Renal cortical epithelial cell (primary cell): ENCODE measurements around the gene MSI2. TPM values are rescaled to one million over a fixed set of nuclear protein-coding genes. Genes with fewer than 3 reads are reported as not detected.

Experiments
- DNase-seq: peaks from one replicate; pipeline ENCODE4 v3.0.0-alpha.2; 2011; ENCODE audit warnings: low read depth
- total RNA-seq: library from RNA; depleted of rRNA; stranded (reverse); fragments of >200 nt; gene quantifications from 2 replicates; pipeline ENCODE4 v1.2.3, GENCODE V29; 2014

MSI2 gene
- total RNA-seq, 1 donor from 2014 or later, result 90.2 TPM

DNA sequence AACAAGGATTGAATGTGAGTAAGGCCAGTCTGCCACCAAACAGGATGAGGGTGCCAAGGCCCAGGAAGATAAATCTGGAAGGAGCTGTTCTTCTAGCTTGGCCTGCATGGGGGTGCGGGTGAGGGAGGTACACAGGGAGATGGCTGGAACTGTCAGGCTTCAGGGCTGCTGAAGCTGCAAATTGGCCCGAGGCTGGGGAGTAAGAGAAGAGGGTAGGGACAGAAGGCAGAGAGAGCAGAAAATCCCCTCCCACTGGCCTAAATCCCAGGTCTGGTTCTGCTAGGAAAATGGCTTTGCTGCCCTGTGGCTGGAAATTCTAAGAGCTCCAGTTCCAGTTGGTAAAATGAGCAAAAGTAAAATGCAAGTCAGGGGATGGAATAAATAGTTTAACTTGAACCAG is 400.9 kb downstream of the MSI2 start:
- no peak for DNase-seq

DNA sequence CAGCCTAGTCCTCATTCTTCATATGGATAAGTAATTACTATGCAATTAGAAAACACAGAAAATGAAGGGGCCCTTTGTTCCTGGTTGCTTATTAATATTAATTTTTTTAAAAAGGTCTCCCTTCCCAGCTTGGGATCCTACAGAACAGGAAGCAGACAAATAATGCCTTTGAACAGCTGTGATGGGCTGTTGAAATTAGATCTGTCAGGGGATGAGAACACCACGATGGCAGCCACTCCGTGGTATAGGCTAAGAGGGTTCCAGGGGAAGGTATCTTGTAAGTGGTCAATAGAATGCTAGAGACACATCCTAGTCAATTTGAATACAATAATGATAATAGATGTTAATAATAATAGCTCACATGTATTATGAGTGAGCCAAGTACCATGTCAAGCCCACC is 405.7 kb downstream of the MSI2 start:
- DNase-seq, result no peak

DNA sequence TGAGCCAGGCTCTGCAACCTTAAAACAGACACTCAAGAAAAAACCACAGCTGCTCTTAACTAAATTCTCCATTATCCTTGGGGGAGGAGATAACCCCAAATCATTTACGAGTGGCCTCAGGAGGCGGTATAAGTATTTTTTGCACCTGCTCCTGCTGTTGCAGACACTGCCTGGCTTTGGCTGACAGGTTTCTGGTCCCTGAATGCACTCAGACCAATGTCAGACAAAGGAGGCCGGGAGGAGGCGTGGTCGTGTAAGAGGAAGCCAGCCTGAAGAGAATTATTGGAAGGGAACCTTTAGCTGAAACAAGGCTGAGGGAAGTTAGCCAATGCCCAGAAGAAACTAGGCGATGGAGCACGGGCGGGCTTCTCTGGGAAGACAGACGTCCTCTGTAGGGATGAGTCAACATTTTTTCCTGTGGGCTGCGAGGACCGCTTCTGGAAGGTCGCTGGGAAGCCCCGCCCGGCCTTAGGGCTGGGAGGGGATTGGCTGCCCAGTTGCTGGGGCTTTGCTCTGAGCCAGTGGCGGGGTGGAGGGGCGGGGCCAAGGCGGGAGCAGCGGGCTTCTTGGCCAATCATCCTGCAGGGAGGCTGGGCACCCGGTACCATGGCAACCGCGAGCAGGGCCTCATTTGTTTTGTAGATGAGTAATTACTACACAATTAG is 406.5 kb downstream of the MSI2 start:
- DNase-seq, result peak; percentile 99

DNA sequence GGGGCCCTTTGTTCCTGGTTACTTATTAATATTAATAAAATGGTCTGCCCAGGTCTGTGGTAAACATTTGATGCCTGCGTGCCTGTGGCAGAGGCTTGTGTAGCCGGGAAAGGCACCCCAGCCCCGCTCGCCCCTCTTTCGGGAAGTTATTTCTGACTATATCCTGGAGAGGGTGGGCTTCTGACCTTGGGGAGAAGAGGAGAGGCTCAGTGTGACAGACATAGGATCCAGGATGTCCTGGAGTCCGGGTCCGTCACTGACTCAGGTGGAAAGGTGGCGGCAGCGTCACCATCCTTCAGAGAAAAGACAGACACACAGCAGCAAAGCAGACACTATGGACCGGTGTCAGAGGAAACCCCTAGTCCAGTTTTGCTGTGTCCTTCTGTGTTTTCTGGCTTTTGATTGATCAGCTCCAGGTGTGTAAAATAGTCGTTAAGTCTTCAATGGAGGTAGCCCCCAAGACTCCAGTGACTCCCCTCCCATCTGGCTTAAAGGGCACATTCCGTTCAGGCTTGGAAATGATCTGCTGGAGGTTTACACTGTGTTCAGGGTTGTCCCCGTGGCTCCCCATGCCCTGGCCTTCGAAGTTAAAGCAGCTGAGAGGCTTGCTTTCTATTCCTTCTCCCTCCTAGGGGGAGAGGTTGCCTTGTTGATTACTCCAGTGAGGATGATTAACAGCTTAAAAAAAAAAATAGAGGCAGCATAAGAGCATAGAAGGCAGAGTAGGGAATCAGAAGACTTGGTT is 407.2 kb downstream of the MSI2 start:
- DNase-seq, result peak; percentile 72

DNA sequence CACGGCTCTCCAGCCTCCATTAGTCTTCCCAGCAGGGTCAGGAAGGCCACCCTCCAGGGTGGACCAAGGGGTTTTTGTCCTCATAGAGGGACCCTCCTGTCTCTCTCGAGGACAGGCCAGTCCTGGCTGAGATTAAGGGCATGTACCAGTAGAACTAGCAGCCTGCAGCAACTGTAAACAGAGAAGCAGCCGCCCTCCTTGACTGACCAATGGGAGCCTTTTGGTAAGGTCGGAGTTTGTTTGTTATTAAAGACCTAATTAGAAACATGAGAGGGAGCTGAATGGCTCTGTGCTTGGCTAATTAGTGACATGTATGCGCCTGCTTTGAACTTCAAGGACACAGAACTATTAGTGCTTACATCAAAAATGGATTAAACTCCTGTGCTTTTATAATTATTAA is 408.8 kb downstream of the MSI2 start:
- DNase-seq, result peak; percentile 41

DNA sequence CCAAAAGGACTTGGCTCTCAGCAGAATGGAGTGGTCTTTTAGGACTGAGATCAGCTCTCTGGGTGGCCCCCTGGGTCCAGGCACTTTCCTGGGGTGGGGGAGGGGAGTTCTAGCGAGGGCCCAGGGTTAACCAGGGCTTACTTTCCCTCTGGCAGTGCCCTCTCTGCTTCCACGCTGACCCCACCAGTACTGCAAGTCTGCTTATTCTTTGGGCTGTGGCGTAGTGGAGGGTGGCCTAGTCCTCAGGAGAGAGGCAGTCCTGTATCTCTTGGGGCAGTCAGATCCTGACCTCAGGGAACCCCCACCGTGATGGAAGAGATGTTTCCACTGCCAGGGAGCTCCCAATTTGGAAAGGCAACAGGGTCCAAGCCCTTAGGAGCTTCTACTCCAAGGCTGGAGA is 409.4 kb downstream of the MSI2 start:
- no peak for DNase-seq

DNA sequence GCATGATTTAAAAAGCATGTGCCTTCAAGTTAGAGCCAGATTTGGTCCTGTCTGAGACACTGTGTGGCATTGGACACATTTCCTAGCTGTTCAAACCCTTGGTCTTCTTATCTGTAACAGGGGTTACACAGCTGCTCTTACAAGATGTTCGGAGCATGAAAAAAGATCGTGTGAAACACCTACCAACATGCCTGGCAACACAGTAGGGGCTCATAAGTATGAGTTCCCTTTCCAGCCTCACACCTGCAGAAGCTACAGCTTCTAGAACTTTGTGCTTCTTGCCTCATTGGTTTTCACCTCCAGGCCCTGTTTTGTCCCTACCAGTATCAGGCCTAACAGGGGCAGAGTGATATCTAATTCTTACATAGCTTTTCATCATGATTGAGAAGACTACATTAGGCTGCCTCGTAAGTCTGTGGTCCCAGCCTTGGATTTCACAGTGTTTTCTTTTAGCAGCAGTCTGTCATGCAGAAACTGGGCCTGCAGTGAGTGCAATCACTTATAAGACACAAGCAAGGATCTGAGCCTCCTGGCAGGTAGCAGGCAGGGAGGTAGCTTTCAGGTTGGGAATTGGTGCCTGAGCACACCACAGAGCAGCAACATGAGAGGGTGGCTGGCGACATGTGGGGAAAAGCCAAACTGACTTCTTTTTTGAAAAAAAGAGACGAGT is 410.0 kb downstream of the MSI2 start:
- no peak for DNase-seq

DNA sequence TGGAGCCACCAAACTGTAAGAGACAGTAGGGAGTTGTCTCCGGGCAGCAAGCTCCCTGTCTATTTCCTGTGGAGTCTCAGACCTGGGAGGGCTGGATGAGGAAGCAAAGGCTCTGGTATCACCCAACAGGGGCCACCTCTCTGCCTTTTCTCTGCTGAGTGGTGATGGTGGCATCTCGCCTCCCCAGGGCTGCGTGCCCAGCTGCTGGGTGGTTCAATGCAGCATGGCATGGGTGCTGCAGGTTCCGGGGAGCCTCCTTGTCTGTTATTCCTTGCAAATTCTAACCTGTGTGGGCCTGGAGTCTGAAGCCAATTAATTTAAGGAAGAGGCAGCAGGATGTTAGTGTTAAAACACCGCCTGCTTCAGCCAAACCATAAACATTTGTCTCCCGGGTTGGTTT is 410.6 kb downstream of the MSI2 start:
- no peak for DNase-seq

DNA sequence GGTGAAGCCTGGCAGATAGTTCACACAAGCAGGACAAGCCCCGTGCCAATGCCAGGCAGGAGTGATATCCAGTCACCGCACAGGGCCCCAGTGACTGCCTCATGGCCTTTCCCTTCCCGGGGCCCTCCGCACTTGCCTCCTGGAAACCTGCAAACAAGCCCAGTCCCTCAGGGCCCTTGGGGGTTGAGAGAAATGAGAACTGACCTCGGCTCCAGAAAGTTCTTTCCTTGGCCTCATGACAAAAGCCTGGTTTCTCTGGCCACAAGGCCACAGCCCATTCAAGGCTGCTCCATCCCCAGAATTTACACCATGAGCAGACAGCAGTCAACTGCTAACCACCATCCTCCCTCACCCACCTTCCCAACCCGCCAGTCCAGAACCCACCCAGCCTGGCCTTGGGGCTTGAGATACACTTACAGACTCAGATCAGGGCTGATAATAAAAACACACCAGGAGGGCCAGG is 411.2 kb downstream of the MSI2 start:
- no peak for DNase-seq

DNA sequence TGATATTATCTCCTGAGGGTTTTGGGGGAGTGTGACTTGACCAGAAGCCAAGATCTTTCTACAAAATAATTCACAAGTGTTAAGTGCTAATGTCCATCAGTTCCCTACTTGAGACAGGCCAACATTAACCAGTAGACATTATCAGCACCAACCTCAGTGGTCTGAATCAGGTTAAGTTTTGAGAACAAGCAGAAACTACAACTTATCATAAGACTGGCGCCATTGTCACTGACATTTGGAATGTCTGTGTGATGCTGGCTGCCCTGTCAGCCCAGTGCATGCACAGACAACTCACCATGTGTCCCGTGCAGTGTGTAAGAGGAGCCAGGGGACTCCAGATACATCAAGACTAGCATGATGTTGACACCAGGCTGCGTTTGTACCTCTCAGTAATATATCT is 412.0 kb downstream of the MSI2 start:
- no peak for DNase-seq

DNA sequence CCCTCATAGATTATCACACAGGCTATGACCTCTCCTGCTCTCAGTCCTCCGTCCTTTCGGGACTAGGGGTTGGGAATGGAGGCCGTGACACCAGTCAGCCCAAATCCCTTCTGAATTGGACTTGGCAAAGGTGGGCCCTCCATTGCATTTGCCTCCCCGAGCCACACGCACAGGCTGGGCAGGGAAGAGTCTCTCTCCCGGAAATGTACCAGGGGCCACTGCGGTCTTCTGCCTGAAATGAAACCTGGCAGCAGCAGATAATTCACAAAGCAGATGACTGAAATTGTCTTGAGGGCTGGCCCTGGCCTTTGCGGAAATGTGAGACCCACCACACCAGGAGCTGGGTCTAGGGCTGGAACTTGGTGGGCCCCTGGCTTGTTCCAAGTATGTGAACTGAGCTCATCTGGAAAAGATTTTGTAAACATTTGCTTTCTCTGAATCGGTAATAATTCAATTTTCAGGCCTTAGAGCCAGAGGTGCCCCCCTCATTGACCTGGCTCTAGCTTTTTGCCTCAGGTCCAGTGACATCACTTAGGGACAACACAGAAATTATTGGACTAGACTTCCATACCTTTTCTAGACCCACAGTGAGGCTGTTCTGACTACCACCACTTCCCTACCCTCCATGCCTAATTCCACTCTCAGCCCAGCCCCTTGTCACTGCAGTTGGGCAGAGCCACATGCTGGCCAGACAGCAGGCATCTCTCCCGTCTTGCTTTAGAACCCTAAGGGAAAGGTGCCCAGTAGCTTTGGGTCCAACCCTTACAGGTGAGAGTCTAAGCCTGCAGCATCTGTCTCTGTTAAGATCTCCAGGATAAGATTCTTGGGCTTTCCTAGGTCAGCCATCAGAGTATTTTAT is 413.6 kb downstream of the MSI2 start:
- DNase-seq, result no peak

DNA sequence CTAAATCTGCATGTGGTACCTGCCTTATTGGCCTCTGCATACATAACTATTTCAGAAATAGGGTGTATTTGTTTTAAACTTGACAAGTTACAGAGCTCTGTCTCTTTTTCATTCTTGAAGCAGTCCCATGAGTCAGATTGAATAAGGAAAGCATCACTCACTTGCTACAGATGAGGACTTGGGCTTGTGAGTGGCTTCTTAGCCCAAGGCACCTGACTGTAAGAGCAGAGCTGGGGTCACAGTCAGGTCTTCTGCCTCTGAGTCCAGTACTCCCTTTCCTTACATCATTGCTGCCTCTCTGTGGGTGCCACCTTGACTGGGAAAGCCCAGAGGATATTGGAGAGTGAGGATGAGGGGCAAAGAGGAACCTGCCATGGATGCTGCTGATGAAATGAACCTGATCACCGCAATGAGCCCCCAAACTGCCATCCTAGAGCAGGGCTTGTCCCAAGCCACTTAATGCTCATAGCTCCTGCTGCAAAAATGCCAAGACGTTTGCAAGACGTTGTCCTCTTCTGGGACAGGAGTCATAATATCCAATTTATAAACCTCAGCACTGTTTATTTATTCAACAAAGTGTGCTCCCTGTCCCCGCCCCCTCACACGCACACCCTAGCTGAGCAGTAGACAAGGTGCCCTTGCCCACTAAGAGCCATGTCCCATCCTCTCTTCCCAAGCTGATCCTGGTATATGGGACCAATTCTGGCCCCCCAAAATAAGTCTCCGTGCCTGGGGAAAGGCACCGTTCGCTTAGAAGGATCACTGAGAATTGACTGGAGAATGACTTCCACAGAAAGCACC is 414.6 kb downstream of the MSI2 start:
- DNase-seq, result no peak

DNA sequence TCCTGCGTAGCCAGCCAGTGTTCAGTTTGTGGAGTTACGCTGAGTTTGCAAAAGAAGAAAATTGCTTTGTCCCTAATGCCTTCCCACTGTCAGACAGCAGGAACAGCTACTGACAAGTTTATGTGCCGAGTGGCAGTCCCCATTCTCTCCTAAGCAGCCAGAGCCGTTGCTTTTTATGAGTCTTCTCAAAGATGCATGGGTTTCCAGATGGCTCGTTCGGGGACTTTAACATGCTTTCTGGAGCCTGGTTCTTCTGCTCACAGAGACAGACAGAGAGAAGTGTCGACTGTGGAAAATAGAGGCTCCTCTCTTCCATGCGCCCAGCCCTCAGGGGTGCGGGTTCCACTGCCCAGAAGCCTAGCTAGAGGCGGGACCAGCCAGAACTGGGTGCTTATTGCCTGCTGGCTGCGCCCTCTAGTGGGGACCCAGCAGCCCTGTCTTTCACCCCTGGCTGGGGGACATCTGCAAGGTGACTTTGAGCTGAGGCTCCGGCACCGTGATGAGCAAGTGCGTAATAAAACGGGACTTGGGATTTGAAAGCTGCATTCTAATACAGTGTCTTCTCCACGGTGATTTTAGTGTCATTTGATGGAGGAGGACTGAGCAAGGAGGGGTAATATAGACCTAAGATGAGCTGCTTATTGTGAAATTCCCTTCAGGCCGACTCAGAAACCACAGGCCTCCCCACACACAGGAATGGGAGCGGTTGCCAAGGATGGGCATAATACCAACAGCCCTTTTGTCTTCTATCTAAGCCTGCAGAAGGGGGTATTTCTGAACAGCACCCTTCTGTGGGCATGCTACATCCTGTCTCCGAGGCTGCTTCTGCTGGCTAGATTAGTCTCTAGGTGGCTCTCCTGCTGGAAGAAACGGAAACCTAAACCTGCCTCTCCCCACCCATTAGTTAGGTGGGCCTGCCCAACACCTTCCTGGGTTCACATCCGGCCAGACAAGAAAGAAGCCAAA is 415.6 kb downstream of the MSI2 start:
- DNase-seq, result peak; percentile 72

DNA sequence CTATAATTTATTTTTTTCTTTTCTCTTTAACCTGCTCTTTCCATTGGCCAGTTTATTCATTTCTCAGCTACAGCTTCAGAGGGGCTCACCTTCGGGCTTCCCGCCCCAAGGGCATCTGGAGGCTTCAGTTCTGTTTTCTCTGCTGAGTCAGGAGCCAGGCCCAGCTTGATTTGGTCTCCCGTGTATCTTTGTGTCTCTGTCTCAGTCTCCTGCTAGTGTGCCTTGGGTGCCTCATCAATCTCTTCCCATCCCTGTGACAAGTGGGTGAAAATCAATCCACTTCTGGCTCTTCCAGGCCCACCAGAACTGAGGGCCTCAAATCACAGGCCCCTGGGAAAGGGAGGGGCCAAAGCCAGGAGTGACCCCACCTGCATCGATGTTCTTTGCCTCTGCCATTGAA is 416.6 kb downstream of the MSI2 start:
- no peak for DNase-seq

DNA sequence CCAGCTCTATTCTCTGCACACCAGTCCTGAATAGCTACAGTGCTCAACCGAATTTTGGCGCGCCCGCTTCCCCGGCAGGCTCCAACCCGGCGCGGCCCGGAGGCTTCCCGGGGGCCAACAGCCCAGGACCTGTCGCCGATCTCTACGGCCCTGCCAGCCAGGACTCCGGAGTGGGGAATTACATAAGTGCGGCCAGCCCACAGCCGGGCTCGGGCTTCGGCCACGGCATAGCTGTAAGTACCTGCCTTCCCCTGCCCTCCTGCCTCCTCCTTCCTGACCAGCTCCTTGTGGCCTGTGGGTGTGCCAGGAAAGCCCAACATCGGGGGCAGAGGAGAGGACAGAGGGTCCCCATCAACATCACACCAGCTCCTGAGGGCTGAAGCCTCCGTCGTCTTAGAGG is 418.6 kb downstream of the MSI2 start:
- DNase-seq, result no peak

DNA sequence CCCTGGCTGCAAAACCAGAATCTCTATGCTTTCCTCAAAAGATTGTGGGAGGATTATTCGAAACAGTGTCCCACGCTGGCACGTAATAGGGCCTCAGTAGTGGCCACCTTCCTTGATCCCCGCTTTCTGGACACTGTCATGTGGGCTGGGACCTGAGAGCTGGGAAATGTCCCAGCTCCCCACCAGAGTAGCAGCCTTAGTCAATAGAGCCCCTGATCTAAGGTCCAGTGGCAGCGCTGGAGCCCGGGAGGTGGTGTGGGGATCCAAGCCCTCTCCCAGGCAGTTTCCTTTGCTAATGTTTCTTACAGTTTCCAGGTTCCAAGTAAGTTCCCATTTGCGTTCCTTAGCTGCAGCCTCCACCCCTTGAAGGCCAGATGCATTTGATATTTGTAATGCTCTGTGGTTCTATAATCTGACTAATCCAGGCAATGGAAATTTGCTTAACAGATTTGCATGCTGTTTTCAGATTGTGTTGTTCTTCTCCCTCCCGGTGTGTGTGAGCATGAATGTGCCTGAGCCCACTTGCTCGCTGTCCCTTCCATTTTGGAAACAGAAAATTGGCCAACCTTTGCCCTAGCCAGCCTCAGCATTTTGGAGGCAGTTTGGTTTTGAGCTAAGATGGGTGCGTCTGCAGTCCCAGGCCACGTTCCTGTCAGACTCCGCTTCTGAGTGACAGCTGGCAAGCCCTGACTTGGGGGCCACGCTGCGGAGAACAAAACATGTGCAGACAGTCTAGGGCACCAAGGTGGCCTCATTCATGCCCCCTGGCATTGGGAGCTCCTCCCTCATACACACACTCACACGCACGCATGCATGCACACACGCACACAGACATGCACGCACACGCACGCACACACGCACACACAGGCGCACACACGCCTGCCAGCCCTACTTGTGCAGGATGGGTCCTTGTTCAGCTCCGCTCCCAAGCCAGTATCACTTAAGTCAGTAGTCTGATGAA is 419.4 kb downstream of the MSI2 start:
- DNase-seq, result no peak

DNA sequence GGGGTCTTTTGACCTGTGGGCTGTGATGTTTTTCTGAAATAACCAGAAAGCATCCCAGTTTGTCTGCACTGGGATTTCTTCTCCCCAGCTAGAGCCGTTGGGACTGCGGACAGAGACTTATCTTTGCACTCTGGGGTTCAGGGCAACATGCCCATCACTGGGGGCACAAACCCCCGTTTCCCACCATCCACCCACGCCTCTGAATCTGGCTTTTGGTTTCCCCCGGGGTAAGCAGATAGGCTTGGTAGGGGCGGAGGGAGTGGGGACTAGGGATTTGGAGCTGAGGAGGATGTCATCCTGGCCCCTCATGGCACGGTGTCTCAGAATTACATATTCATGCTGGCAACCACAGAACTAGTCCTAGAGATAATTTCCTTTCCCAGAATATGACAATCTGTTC is 420.2 kb downstream of the MSI2 start:
- no peak for DNase-seq

DNA sequence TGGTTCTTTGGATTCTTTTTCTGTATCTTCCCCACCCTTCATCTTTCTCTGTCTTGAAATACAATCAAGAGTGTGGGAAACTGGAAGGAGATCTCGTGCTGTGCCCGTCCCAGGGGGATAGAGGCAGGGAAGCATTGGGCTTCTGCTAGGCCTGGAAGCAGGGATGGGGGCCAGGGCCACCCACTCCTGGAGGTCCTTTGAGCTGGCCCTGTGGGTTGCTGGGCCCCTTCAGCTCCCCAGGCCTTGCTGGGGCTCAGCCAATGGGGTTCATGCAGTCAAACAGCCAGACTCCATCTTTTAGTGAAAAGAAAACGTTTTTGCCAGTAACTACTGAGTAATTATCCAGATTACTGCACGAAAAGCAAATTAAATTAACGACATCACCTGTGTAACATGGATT is 421.0 kb downstream of the MSI2 start:
- DNase-seq, result no peak

DNA sequence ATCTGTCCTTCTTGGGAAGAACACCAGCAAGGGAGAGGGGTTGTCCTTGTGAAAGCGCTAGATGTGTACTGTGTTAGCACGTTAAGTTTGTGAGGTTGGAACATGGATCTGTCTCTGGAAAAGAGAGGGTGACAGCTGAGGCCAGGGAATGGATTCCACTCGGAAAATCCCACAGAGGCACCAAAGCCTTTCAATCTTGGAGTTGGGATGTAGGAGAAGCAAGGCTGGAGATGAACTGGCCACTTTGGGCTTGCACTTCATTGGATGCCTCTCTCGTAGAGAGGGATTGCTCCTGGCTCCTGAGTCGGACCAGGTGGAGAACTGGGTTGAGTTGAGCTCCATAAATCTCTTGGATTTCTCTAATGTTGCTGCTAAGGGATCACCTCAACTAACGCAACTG is 421.5 kb downstream of the MSI2 start:
- DNase-seq, result no peak
